ENCODE data around the gene B3GNT9. TPM values are rescaled to one million over a fixed set of nuclear protein-coding genes. Genes with fewer than 3 reads are reported as not detected.

Gene B3GNT9
- total RNA-seq, 2 donors from 2014 or later = 7.2 to 11.0 TPM

DNA sequence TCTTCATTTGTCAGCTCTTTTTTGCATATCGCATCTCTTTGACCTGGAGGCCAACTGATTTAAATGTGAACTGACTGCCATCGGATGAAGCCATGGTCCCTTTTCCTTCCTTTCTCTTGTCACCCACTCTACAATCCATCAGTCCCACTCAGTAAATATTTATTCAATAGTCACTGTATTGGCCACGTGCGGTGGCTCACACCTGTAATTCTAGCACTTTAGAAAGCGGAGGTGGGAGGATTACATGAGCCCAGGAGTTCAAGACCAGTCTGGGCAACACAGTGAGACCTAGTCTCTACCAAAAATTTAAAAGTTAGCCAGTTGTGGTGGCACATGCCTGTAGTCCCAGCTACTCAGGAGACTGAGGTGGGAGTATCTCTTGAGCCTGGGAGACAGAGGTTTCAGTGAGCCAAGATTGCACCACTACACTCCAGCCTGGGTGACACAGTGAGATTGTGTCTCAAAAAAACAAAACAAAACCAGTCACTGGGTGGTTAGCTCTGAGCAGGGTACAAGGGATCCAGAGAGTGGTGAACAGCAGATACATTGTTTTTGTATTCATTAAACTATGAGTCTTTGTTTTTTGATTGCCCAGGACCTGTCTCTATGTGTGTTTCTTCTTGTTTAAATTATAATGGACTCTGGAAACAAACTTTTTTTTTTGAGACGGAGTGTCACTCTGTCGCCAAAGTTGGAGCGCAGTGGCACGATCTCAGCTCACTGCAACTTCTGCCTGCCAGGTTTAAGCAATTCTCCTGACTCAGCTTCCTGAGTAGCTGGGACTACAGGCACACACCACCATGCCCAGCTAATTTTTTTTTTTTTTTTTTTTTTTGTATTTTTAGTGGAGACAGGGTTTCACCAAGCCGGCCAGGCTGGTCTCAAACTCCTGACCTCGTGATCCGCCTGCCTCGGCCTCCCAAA is 34.1 kb downstream of the B3GNT9 start:
- H3K27ac ChIP-seq (ENCODE audit: low read depth, low read length) = no peak overlapping the region
- H3K9me3 ChIP-seq (ENCODE audit: control insufficient read depth, low read length) = no peaks in the 10 kb centered on the region
- H3K27me3 Mint-ChIP-seq (ENCODE audit: insufficient read depth) = no peaks in the 10 kb centered on the region
- no peaks in the 10 kb centered on the region for H3K4me1 ChIP-seq (ENCODE audit: control insufficient read depth, insufficient read depth, low read length)
- no peak overlapping the region for H3K4me3 Mint-ChIP-seq
- peaks cover 20% of the 10 kb centered on the region for H3K36me3 ChIP-seq (ENCODE audit: control insufficient read depth, insufficient read depth, low read length)
- H3K36me3 Mint-ChIP-seq (ENCODE audit: low read depth) = peaks cover 24% of the 10 kb centered on the region
- H3K4me1 Mint-ChIP-seq = peaks cover 9% of the 10 kb centered on the region
- no peak for DNase-seq
- no peak overlapping the region for H3K9ac ChIP-seq (ENCODE audit: extremely low read depth, low read length, poor library complexity, severe bottlenecking)
- H3K27me3 ChIP-seq (ENCODE audit: control insufficient read depth, insufficient read depth, low read length, poor library complexity, severe bottlenecking) = no peaks in the 10 kb centered on the region
- H3K4me3 ChIP-seq (ENCODE audit: low read length) = no peak overlapping the region
- WGBS, 2 experiments (ENCODE audit: insufficient coverage in 1 of 2, insufficient read length in 1 of 2) = 94 to 97% methylated on average over 11 to 13 of the region's 13 CpGs
- H3K9me3 Mint-ChIP-seq = no peaks in the 10 kb centered on the region
- TF ChIP-seq, protein P1, sequence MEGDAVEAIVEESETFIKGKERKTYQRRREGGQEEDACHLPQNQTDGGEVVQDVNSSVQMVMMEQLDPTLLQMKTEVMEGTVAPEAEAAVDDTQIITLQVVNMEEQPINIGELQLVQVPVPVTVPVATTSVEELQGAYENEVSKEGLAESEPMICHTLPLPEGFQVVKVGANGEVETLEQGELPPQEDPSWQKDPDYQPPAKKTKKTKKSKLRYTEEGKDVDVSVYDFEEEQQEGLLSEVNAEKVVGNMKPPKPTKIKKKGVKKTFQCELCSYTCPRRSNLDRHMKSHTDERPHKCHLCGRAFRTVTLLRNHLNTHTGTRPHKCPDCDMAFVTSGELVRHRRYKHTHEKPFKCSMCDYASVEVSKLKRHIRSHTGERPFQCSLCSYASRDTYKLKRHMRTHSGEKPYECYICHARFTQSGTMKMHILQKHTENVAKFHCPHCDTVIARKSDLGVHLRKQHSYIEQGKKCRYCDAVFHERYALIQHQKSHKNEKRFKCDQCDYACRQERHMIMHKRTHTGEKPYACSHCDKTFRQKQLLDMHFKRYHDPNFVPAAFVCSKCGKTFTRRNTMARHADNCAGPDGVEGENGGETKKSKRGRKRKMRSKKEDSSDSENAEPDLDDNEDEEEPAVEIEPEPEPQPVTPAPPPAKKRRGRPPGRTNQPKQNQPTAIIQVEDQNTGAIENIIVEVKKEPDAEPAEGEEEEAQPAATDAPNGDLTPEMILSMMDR (conservative IDR thresholded peaks at IDR 0.05) = no peak
- H3K27ac Mint-ChIP-seq = no peak overlapping the region

GRCh38 chr16:67115639-67116038 is 35.2 kb downstream of the B3GNT9 start:
- no peak overlapping the region for H3K4me3 Mint-ChIP-seq
- Histone ChIP-seq H3K4me3 (ENCODE audit: low read length) (no peak overlapping the region), H3K9me3 (ENCODE audit: control insufficient read depth, low read length) (no peaks in the 10 kb centered on the region), H3K27ac (ENCODE audit: low read depth, low read length) (no peak overlapping the region), H3K27me3 (ENCODE audit: control insufficient read depth, insufficient read depth, low read length, poor library complexity, severe bottlenecking) (no peaks in the 10 kb centered on the region), H3K36me3 (ENCODE audit: control insufficient read depth, insufficient read depth, low read length) (peaks cover 17% of the 10 kb centered on the region), H3K4me1 (ENCODE audit: control insufficient read depth, insufficient read depth, low read length) (no peaks in the 10 kb centered on the region), H3K9ac (ENCODE audit: extremely low read depth, low read length, poor library complexity, severe bottlenecking) (no peak overlapping the region)
- peaks cover 15% of the 10 kb centered on the region for H3K4me1 Mint-ChIP-seq
- no peaks in the 10 kb centered on the region for H3K27me3 Mint-ChIP-seq (ENCODE audit: insufficient read depth)
- H3K9me3 Mint-ChIP-seq = no peaks in the 10 kb centered on the region
- TF ChIP-seq, protein P1 (conservative IDR thresholded peaks at IDR 0.05) = no peak
- WGBS, 2 experiments (ENCODE audit: insufficient coverage in 1 of 2, insufficient read length in 1 of 2) = 83 to 95% methylated on average over 6 to 7 of the region's 7 CpGs
- no peak for DNase-seq
- no peak overlapping the region for H3K27ac Mint-ChIP-seq
- peaks cover 20% of the 10 kb centered on the region for H3K36me3 Mint-ChIP-seq (ENCODE audit: low read depth)

GRCh38 chr16:67114793-67115192 is 36.0 kb downstream of the B3GNT9 start:
- WGBS, 2 experiments (ENCODE audit: insufficient coverage in 1 of 2, insufficient read length in 1 of 2) = 83 to 93% methylated on average over 2 of the region's 2 CpGs
- H3K9me3 Mint-ChIP-seq = no peaks in the 10 kb centered on the region
- Histone ChIP-seq H3K27me3 (ENCODE audit: control insufficient read depth, insufficient read depth, low read length, poor library complexity, severe bottlenecking) (no peaks in the 10 kb centered on the region), H3K4me3 (ENCODE audit: low read length) (no peak overlapping the region), H3K9ac (ENCODE audit: extremely low read depth, low read length, poor library complexity, severe bottlenecking) (no peak overlapping the region), H3K9me3 (ENCODE audit: control insufficient read depth, low read length) (no peaks in the 10 kb centered on the region), H3K4me1 (ENCODE audit: control insufficient read depth, insufficient read depth, low read length) (no peaks in the 10 kb centered on the region), H3K27ac (ENCODE audit: low read depth, low read length) (no peak overlapping the region), H3K36me3 (ENCODE audit: control insufficient read depth, insufficient read depth, low read length) (peaks cover 8% of the 10 kb centered on the region)
- no peak overlapping the region for H3K27ac Mint-ChIP-seq
- peaks cover 18% of the 10 kb centered on the region for H3K4me1 Mint-ChIP-seq
- H3K36me3 Mint-ChIP-seq (ENCODE audit: low read depth) = peaks cover 11% of the 10 kb centered on the region
- peaks cover 1% of the 10 kb centered on the region for H3K27me3 Mint-ChIP-seq (ENCODE audit: insufficient read depth)
- H3K4me3 Mint-ChIP-seq = no peak overlapping the region
- DNase-seq = no peak
- TF ChIP-seq, protein P1 (conservative IDR thresholded peaks at IDR 0.05) = no peak
